NCI-H2227 treated with DMSO at 0.1 percent for 48 hours (cell line): ENCODE measurements around the gene PEPD.

Source experiments
- DNase-seq: peaks from one replicate; lab custom pipeline; 2025; lab: John Stamatoyannopoulos, UW

The PEPD gene

DNA sequence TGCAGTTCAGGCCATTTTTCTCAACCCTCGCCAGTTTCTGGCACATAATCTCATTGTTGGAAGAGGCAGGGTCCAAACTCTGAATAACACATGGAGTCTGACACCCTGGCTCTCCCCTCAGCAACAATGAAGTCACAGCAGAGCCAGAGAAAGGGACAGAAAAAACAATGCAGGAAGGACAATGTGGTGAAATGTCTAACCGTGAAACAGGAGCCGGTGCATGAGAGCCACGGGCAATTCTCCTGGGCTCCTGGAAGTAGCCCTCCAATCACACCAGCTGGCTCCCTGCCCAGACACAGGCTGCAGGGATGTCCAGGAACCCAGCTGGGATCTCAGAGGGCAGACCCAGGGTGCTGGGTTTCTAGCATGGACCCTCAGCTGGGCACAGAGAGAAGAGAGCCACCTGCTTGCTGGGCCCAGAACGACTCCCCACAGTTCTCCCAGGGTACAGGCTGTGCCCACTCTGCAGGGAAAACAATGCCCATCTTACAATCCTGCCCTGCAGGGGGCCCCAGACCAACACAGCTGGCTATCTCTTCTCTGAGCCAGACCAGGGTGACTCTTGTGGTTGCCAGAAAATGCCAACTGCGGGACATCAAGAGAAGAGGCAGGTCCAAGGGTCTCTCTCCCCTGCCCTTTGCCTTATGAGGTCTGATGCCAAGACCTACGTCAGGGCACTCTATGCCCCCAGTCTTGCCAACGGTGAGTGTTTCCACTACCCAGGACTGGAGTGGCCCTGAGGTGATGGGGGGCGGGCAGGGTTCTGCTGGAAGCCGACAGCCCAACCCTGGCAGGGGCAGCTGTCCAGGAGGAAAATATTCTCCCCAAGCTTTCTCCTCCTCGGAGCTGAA, 83.5 kb downstream of the PEPD start:
- DNase-seq, result no peak

DNA sequence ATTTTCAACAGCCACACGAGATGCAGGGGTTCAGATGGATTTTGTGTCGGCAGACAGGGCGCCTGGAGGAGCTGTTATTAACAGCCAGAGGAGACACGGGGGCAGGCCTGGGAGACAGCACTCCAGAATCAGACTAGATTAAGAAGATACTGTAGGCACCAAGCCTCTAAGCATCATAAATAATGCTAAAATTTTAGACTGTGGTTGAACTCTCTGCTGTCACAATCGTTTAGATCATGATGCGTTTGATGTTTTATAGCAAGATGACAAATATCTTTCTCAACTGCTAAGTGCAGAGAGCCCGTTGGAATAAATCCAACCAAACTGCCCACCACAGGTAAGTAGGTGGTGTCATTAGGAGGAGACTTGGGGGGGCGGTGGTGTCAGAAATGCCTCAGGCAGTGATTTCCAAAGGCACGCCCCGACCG, 84.2 kb downstream of the PEPD start:
- DNase-seq, result no peak

DNA sequence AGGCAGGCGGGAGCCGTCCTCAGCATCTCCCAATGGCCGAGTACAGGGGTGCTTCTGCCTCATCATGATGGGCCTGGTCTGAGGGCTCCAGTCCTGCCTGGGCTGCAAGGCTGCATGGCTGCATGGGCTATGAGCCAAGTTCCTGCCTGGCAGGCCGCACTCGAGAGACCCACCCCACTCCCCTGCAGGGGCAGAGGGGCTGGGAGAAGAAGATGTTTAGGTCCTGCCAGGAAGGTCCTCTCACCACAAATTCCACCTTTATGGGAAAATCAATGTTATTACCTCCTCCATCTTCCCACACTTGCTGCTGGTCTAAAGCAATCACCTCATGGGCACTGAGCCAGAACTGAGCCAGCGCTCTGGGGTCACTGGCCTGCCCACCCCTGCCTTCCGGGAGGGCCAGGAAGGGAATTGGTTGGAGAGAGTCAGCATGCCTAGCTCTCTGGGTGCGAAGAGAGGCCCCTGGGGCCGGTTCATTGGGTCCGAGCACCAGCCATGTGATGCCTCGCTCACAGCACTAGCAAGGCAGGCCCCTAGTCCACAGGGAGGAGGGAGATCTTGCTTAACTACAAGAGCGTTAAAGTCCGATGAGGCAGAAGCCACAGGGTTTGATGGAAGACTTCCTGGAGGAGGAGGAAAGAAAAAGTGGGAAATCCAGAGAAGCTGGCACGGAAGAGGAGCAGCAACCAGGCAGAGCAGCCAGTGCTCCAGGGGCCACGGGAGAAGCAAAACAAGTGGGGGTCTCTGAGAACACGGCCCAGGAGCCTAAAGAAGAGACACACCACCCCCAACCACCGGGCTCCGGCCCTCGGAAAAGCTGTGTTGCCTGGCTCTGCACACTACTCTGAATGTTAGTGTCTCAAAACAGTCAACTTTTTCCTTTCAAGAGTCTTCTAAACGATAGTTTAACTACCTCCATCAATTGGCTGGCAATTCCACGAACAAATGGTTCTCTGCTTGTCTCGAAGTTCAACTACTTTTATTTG, 84.9 kb downstream of the PEPD start:
- peak; percentile 30 for DNase-seq

DNA sequence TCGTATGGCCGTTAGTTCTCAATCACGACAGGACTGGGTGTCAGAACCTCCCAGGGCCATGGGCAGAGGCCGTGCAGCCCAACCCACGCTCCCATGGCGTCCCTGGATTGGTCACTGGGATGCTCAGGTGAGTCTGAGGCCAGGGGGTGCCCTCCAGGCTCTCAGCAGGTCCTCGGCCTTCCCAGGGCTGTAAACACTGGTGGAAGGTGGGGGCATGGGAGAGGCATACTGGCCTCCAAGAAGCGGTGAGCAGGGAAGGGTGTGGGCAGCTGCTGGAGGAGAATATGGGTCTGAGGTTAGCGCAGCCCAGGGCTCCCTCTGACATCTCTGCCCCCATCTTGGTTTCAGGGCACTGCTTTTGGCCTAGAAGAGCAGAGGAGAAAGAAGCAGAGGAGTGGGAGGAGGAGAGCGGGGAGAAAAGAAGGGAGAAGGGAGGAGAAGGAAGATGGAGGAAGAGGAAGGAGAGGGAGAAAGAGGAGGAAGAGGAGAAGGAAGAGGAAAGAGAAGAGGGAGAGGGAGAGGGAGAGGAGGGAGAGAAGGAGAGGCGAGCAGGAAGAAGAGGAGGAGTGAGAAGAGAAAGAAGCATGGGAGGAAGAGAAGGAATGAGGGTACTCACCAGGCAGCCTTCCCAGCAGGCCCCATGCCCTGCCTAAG, 85.8 kb downstream of the PEPD start:
- DNase-seq, result no peak

DNA sequence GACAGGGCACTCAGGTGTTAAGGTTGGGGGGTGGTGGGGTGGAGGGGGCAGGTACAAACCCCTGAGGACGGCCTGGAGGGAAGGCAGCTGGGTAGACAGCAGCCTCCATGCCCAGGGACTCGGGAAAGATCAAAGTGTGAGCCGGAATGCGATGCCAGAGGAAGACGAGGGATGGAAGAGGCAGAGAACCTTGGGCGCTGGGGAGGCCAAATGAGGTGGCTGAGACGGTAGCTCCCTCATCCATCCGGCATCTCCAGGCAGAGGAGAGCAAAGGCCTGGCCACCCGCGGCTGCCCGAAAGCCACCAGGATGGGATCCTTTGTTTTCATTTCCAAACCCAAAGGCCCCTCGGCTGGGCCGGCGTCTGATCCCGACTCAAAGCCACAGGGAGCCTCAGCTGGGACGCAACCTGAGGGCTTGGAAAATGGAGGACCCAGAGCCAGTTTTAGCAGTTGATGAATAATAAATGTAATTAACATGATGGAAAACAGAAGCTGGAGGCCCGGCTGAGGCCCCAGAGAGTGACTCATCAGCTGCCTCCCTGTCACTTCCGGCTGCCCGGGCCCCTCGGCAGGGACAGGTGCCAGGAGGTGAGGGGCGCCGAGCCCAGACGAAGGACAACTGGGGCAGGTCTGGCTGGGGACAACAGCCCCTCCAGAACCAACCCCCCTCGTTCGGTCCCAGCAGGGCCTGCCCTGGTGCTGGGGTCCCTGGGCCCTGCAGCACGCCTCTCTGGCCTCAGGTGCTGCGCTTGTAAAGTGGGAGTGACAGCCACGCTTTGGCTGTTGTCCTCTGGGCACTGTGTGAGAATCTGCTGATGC, 86.5 kb downstream of the PEPD start:
- no peak for DNase-seq

DNA sequence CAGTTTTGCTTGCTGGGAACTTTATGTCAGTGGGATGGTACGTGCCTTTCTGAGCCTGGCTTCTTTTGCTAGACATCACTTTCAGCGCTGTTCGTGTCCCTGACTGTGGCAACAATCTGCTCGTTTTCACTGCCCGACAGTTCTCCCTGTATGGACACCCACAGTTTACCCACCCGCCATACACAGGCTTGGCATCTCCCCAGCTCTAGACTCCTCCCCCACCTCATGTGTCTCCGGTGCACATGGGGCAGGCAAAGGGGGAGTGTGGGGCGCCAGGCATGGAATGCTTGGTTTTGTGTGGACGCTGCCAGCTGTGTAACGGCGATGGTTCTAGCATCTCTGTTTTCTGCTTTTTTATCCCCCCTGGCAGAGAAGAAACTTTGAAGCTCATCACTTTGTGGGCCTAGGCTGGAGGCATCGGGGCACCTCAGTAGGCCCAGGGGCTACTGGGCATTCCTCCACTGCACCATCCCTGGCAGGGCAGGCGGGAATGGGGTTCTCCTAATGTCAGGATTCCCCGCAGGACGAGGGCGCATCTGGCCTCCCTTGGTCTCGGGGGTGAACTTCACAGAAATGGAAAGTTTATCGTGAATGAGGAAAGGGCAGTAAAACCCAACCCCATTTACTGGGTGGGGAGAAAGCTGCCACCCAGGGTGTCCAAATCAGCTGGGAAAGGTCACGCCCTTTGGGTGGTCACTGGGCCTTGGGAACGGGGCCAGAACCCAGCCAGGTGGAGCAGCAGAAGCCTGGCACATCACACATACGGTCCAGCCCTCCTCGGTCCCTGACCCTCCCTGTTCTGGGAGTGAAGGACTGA, 87.3 kb downstream of the PEPD start:
- no peak for DNase-seq

DNA sequence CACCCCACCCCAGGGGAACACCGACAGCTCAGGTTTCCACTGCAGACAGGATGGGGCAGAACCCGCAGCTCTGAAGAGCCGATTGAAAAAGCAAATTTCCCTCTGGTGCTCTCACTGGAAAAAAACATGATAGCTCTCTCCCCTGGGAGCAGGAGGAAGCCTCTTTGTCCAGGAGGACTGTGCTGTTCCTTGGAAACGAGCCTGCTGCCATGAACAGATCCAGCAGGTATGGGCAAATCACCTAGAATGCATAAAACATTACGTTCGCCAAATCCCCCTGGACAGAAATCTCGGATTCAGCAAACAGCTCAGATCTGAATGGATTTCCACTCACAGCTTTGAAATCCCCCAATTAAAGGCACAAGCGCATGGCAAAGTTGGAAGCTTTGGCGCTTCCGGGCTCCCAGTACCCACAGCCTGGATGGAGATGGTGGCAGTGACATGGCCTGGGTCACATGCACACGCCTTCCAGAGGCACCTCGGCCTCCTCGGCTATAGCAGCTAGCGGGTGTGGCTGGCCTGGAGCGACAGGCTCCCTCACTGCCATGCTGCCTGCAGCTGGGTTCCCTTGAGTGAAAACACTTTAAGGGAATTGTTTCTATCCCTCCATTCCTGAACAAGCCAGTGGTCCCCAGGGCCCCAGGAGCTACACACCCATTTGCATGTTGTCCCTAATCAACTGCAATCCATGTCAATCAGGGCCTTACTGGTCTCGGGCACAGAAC, 89.0 kb downstream of the PEPD start:
- no peak for DNase-seq

DNA sequence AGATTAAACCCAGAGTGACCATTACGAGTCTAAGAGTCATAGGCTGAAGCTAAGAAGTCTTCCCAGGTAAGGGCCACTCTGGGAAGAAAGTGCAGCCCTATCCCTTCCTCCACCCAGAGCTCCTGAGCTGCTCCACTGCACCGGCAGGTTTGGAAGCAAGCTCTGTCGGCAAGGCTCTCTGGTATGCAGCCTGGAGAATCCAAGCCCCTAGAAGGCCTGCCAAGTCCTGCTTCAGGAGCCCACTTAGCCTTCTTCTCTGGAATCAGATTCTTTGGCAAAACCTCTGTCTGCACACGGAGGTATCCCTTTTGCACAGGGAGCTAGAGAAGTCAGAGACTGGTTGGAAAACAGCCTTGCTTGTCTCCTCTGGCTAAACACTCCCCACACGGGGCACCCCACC, 89.6 kb downstream of the PEPD start:
- no peak for DNase-seq

DNA sequence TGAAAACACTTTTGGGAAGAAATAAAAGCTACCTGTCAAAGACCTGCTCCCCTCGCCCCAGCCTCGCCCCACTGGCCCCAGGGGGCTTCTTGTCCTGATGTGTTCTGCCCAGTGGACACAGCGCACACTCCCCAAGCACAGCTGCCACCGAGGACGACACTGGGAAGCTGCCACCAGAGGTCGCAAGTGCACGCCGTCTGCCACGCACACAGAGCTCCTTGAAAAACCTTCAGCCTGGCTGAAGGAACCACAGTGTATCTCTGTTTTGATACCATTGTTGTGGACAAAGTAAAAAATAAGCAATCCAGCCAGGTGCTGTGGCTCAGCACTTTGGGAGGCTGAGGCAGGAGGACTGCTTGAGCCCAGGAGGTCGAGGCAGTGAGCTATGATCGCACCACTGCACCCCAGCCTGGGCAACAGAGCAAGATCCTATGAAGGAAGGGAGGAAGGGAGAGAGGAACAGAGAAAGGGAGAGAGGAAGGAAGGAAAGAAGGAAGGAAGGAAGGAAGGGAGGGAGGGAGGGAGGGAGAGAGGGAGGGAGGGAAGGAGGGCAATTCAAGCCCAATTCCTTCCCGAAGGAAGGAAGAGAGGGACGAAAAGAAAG, 90.8 kb downstream of the PEPD start:
- DNase-seq, result peak; percentile 99

DNA sequence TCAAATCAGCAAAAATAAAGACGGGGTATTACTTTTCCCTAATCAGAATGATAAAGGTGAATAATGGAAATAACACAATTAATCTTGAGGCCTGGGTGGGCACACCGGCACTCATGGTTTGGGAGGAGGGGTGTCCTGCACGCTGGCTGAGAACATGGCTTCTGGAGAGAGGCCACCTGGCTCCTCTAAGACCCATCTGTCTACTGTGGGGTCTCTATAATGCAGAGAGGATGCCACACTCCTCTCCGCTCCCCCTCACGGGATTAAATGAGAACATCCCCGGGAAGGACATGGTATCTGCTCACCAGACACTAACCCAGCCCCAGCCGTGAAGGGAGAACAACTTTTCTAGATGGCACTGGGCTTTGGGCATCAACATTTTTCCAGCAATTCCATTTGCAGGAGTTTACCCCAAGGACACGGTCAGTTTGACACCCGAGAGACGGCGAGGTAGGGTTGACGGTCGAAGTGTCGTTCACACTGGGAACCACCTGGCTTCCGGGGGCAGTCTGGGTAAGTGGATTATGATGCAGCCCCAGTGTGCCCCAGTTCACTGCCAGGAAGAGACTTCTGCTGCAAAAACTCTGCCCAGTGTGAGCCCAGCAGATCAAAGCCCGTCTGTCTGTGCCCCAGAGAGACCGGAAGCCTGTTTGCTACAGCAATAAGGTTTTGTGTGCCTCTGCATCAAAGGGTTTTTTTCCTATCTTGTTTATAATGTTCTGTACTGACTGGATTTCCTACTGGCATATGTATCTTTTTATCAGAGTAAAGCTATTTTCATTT, 91.5 kb downstream of the PEPD start:
- no peak for DNase-seq

DNA sequence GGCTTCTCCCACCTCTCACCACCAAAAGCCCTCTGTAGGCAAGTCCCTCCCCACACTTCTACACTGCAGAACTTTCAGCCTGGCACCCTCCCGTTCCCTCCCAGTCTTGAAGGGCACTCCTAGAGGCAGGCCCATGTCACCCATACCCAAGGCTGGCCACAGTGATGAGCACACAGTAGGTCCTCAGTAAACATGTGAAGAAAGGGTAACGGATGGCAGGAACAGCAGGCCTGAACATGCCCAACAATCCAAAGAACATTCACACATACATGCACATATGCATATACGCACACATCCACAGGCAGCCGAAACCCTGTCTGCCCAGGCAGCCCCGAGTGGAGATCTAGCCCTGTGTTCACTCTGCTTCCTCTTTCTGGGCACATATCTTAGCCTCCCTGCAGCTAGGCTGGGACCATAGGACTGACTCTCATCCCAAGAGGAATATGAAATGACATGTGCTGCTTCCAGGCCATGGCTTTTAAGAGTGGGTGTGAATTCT, 92.9 kb downstream of the PEPD start:
- DNase-seq, result no peak

DNA sequence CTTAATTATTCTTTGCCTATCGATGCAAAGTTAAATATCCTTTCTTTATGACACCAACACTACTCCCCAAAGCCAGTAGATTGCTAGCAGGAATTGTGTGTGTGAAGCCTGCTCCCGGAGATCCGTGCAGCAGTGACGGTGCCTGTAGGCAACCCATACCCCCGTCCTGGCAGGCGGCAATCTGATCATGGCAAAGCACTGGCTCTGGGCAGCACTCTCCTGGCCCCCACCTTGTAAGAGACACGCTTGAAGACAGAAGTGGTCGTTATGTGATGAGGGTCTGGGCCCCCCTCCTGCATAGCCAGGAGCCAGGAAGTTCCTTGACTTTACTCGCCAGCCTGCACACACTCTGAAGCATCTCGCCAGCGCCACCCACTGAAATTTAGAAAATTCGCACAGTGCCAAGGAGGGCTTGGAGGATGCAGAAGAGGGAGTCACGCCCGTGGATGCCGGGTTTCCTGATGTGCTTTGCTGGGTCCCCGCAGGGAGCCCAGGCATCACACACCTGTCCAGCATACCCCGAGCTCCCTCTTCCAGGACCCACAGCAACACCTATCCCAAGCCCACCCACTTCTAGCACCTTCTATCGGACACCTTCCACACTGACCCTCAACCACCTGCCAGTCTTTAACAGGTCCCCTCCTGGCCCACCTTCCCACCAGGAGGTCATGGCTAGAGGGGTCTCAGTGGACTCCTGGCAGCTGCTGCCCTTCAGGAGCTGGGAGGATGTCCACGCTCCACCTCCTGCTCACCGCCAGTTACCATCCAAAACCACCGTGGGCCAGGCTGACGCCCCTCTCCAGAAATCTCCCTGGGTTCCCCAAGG, 93.6 kb downstream of the PEPD start:
- DNase-seq, result no peak

DNA sequence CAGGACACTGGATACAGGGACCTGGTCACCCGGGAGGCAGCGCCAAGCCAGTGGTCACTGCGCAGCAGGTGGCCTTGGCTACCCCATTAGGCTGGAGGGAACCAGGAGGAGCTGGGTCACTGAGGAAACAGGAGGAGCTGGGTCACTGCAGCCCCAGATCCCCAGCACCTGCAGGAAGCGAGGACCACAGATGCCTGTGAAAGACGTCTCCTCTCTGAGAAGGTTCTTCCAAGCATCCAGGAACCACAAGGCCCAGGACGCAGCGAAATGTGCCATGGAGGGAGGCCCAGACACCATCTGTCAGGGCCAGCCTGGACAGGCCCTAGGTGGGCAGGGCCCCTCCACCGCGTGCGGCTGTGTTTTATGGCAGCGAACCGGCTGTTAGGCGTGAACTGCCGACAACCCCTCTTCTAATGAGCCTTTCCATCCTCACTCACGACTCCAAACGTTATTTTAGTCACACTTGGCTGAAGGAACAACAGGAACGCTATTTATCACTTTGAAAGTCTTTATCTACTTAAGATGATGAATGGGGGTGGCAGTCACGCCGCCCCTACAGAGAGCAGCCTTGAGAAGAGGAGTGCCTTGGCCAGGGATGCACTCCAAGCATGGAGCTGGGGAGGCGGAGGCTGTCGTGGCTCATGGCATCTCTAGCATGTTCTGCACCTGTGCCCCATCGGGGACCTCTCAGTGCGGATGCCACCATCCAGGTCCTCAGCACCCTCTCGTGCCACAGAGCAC, 94.8 kb downstream of the PEPD start:
- peak; percentile 98 for DNase-seq

DNA sequence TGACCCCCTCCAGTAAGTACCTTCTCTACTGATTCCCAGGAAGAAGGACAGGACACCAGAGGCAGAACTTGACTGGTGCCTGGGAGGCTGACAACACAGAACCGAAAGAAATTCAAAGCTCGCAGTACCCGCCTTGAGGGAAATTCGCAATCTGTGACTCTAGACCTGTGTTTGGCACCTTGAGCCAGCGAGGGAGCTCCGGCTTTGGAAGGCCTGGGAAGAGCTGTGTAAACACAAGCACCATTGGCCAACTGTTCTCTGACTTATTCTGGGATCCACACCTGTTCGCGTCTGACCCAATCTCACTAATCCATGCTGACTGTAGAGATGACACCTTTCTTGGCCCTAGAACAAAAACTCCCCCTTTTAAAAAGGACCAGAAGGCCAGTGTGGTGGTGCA, 97.4 kb downstream of the PEPD start:
- DNase-seq, result no peak

DNA sequence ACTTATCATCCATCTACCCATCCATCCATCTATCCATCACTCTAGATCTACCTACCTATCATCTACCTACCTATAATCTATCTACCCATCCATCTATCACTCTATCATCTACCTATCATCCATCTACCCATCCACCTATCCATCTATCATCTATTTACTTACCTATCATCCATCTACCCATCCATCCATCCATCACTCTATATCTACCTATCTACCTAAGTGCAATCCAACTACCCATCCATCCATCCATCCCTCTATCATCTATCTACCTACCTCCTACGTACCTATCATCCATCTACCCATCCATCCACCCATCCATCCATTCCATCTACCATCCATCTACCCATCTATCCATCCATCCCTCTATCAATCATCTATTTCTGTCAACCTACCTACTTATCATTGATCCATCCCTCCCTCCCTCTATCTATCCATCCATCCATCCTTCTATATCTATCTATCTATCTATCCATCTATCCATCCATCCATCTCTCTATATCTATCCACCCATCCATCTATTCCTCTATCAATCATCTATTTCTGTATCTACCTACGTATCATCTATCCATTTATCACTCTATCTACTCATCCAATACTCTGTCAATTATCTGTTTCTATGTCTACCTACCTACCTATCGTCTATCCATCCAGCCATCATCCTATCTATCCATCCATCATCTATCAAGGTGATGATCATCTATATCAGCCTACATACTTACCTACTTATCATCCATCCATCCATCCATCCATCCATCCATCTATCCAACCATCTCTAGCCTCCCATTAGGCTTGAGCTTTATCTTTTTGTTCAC, 99.0 kb downstream of the PEPD start:
- DNase-seq, result no peak

DNA sequence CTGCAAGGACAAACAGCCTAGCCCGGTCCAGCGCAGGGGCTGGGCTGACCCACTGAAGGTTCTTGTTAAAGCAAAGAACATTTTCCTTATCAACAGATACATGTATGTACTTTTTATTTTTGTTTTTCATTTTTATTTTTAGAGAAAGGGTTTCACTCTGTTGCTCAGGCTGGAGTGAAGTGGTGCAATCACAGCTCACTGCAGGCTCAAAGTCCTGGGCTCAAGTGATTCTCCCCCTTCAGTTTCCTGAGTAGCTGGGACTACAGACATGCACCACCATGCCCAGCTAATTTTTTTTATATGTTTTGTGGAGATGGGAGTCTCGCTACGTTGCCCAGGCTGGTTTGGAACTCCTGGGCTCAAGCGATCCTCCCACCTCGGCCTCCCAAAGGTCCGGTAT, 100.2 kb downstream of the PEPD start:
- DNase-seq, result no peak
